ENCODE results near the gene IDI2. TPM values are rescaled to one million over a fixed set of nuclear protein-coding genes. Genes with fewer than 3 reads are reported as not detected.
"Not testable (repeated sequence)": the region's sequence is repeated elsewhere in the genome, so short reads cannot be mapped to it uniquely, and the experiment has no call there.

Gene IDI2
- total RNA-seq, 1 experiment from 2014 or later: 0.08 TPM

GRCh38 chr10:1049425-1049958, 23.8 kb upstream of the IDI2 start:
- DNase-seq (ENCODE audit: low read depth, low spot score): no peak

GRCh38 chr10:1048732-1049424, 23.2 kb upstream of the IDI2 start, which contains the start of gene IDI1:
TSS of gene IDI1 (minus strand) at chr10:1049119. CDS start at chr10:1049003, 116 bp downstream.
- in situ Hi-C loops (cut with HindIII; ENCODE audit: low pct_unique_long_range_greater_than_20kb, low sequenced_read_pairs): no loop called here
- DNase-seq (ENCODE audit: low read depth, low spot score): peak; percentile 97

More at GRCh38 chr10:1049425-1049958, 23.8 kb upstream of the IDI2 start:
- in situ Hi-C loops (cut with HindIII; ENCODE audit: low pct_unique_long_range_greater_than_20kb, low sequenced_read_pairs): no loop called here

- in situ Hi-C loops (cut with HindIII; ENCODE audit: low pct_unique_long_range_greater_than_20kb, low sequenced_read_pairs): no loop called here
- DNase-seq (ENCODE audit: low read depth, low spot score): no peak
Measured at GRCh38 chr10:1048349-1048731, 22.7 kb upstream of the IDI2 start.

- in situ Hi-C loops (cut with HindIII; ENCODE audit: low pct_unique_long_range_greater_than_20kb, low sequenced_read_pairs): no loop called here
Measured at GRCh38 chr10:1047937-1048336, 22.3 kb upstream of the IDI2 start.

GRCh38 chr10:1045415-1045814, 19.8 kb upstream of the IDI2 start:
- in situ Hi-C loops (cut with HindIII; ENCODE audit: low pct_unique_long_range_greater_than_20kb, low sequenced_read_pairs): no loop called here
- DNase-seq (ENCODE audit: low read depth, low spot score): no peak

More at GRCh38 chr10:1047937-1048336, 22.3 kb upstream of the IDI2 start:
- no peak for DNase-seq (ENCODE audit: low read depth, low spot score)

- in situ Hi-C loops (cut with HindIII; ENCODE audit: low pct_unique_long_range_greater_than_20kb, low sequenced_read_pairs): no loop called here
- DNase-seq (ENCODE audit: low read depth, low spot score): no peak
Measured at GRCh38 chr10:1044964-1045363, 19.3 kb upstream of the IDI2 start.

GRCh38 chr10:1044146-1044545, 18.5 kb upstream of the IDI2 start:
- no peak for DNase-seq (ENCODE audit: low read depth, low spot score)
- in situ Hi-C loops (cut with HindIII; ENCODE audit: low pct_unique_long_range_greater_than_20kb, low sequenced_read_pairs): no loop called here

- in situ Hi-C loops (cut with HindIII; ENCODE audit: low pct_unique_long_range_greater_than_20kb, low sequenced_read_pairs): no loop called here
- no peak for DNase-seq (ENCODE audit: low read depth, low spot score)
Measured at GRCh38 chr10:1043532-1043995, 17.9 kb upstream of the IDI2 start.

- in situ Hi-C loops (cut with HindIII; ENCODE audit: low pct_unique_long_range_greater_than_20kb, low sequenced_read_pairs): no loop called here
- DNase-seq (ENCODE audit: low read depth, low spot score): no peak
Measured at GRCh38 chr10:1041514-1041913, 15.9 kb upstream of the IDI2 start.

- DNase-seq (ENCODE audit: low read depth, low spot score): peak; percentile 54
- in situ Hi-C loops (cut with HindIII; ENCODE audit: low pct_unique_long_range_greater_than_20kb, low sequenced_read_pairs): no loop called here
Measured at GRCh38 chr10:1040133-1040532, 14.5 kb upstream of the IDI2 start.

GRCh38 chr10:1038769-1039168, 13.1 kb upstream of the IDI2 start:
- DNase-seq (ENCODE audit: low read depth, low spot score); in situ Hi-C loops (cut with HindIII; ENCODE audit: low pct_unique_long_range_greater_than_20kb, low sequenced_read_pairs): not testable (repeated sequence)

GRCh38 chr10:1037098-1037497, 11.4 kb upstream of the IDI2 start:
- in situ Hi-C loops (cut with HindIII; ENCODE audit: low pct_unique_long_range_greater_than_20kb, low sequenced_read_pairs): no loop called here

GRCh38 chr10:1036341-1036791, 10.7 kb upstream of the IDI2 start:
- in situ Hi-C loops (cut with HindIII; ENCODE audit: low pct_unique_long_range_greater_than_20kb, low sequenced_read_pairs): no loop called here
- DNase-seq (ENCODE audit: low read depth, low spot score): no peak

More at GRCh38 chr10:1037098-1037497, 11.4 kb upstream of the IDI2 start:
- no peak for DNase-seq (ENCODE audit: low read depth, low spot score)

- in situ Hi-C loops (cut with HindIII; ENCODE audit: low pct_unique_long_range_greater_than_20kb, low sequenced_read_pairs): no loop called here
- no peak for DNase-seq (ENCODE audit: low read depth, low spot score)
Measured at GRCh38 chr10:1035201-1035600, 9.5 kb upstream of the IDI2 start.

- in situ Hi-C loops (cut with HindIII; ENCODE audit: low pct_unique_long_range_greater_than_20kb, low sequenced_read_pairs): no loop called here
- DNase-seq (ENCODE audit: low read depth, low spot score): peak; percentile 79
Measured at GRCh38 chr10:1034758-1035157, 9.1 kb upstream of the IDI2 start.

- no peak for DNase-seq (ENCODE audit: low read depth, low spot score)
- in situ Hi-C loops (cut with HindIII; ENCODE audit: low pct_unique_long_range_greater_than_20kb, low sequenced_read_pairs): no loop called here
Measured at GRCh38 chr10:1033601-1034000, 7.9 kb upstream of the IDI2 start.

- in situ Hi-C loops (cut with HindIII; ENCODE audit: low pct_unique_long_range_greater_than_20kb, low sequenced_read_pairs): no loop called here
Measured at GRCh38 chr10:1029838-1030237, 4.2 kb upstream of the IDI2 start.

GRCh38 chr10:1026578-1026977, 919 bp upstream of the IDI2 start:
- DNase-seq (ENCODE audit: low read depth, low spot score): no peak
- in situ Hi-C loops (cut with HindIII; ENCODE audit: low pct_unique_long_range_greater_than_20kb, low sequenced_read_pairs): no loop called here

More at GRCh38 chr10:1029838-1030237, 4.2 kb upstream of the IDI2 start:
- DNase-seq (ENCODE audit: low read depth, low spot score): no peak

- no peak for DNase-seq (ENCODE audit: low read depth, low spot score)
- in situ Hi-C loops (cut with HindIII; ENCODE audit: low pct_unique_long_range_greater_than_20kb, low sequenced_read_pairs): no loop called here
Measured at GRCh38 chr10:1024103-1024502, 1.6 kb downstream of the IDI2 start.
